Measurements from ENCODE around the gene SKOR2. TPM values are rescaled to one million over a fixed set of nuclear protein-coding genes. Genes with fewer than 3 reads are reported as not detected.

SKOR2 gene
- polyA plus RNA-seq (2011; rRNA removed) (not detected in 2 replicates), polyA minus RNA-seq (2011; rRNA and poly(A)+ RNA removed) (not detected in 2 replicates)

- ChIA-PET CTCF (interaction anchor here (1.1 kb wide), 1 partner anchor 497 kb away, joined by 3 read pairs; no protein-coding TSS in a partner anchor), POLR2A (no interaction called here)
- no peak for TF ChIP-seq CTCF (IDR thresholded peaks at IDR 0.05; ENCODE audit: insufficient read depth, low read depth, low read length)
- no peak within 1 kb of the TSS for H3K4me3 ChIP-seq (ENCODE audit: low read depth, low read length)
- peaks cover 44% of the 10 kb centered on the region for H3K27me3 ChIP-seq (ENCODE audit: control insufficient read depth, insufficient read depth, low read length)
- no peak for DNase-seq (ENCODE audit: low read depth)
- no peaks in the 10 kb centered on the region for H3K36me3 ChIP-seq (ENCODE audit: control insufficient read depth, insufficient read depth, low read length)
Observed at GRCh38 chr18:47251289-47252120, at the start of gene SKOR2. SKOR2 (minus strand) TSS chr18:47251660; CDS start chr18:47249183, 2,477 bp downstream.

GRCh38 chr18:47296462-47296861 lies 45.0 kb upstream of the SKOR2 start:
- no peak overlapping the region for H3K4me3 ChIP-seq (ENCODE audit: low read depth, low read length)
- CTCF ChIA-PET: no interaction called here
- no peak for TF ChIP-seq CTCF (IDR thresholded peaks at IDR 0.05; ENCODE audit: insufficient read depth, low read depth, low read length)

GRCh38 chr18:47294801-47295200 lies 43.3 kb upstream of the SKOR2 start:
- DNase-seq (ENCODE audit: low read depth): no peak
- ChIA-PET CTCF (no interaction called here), POLR2A (no interaction called here)
- Histone ChIP-seq H3K4me3 (ENCODE audit: low read depth, low read length) (no peak overlapping the region), H3K36me3 (ENCODE audit: control insufficient read depth, insufficient read depth, low read length) (no peaks in the 10 kb centered on the region), H3K27me3 (ENCODE audit: control insufficient read depth, insufficient read depth, low read length) (no peaks in the 10 kb centered on the region)
- TF ChIP-seq CTCF (IDR thresholded peaks at IDR 0.05; ENCODE audit: insufficient read depth, low read depth, low read length): no peak

More at GRCh38 chr18:47296462-47296861, 45.0 kb upstream of the SKOR2 start:
- Histone ChIP-seq H3K36me3 (ENCODE audit: control insufficient read depth, insufficient read depth, low read length) (no peaks in the 10 kb centered on the region), H3K27me3 (ENCODE audit: control insufficient read depth, insufficient read depth, low read length) (no peaks in the 10 kb centered on the region)
- no peak for DNase-seq (ENCODE audit: low read depth)
- POLR2A ChIA-PET: no interaction called here

- no peak overlapping the region for H3K4me3 ChIP-seq (ENCODE audit: low read depth, low read length)
- CTCF ChIA-PET: no interaction called here
- DNase-seq (ENCODE audit: low read depth): no peak
- no peaks in the 10 kb centered on the region for H3K27me3 ChIP-seq (ENCODE audit: control insufficient read depth, insufficient read depth, low read length)
- no peak for TF ChIP-seq CTCF (IDR thresholded peaks at IDR 0.05; ENCODE audit: insufficient read depth, low read depth, low read length)
- H3K36me3 ChIP-seq (ENCODE audit: control insufficient read depth, insufficient read depth, low read length): no peaks in the 10 kb centered on the region
- POLR2A ChIA-PET: no interaction called here
Observed at GRCh38 chr18:47288741-47289140, 37.3 kb upstream of the SKOR2 start.

GRCh38 chr18:47287911-47288585 lies 36.6 kb upstream of the SKOR2 start:
- Histone ChIP-seq H3K36me3 (ENCODE audit: control insufficient read depth, insufficient read depth, low read length) (no peaks in the 10 kb centered on the region), H3K27me3 (ENCODE audit: control insufficient read depth, insufficient read depth, low read length) (no peaks in the 10 kb centered on the region), H3K4me3 (ENCODE audit: low read depth, low read length) (no peak overlapping the region)
- no peak for DNase-seq (ENCODE audit: low read depth)
- ChIA-PET POLR2A (no interaction called here), CTCF (interaction anchor here (0.6 kb wide), 1 partner anchor 16 kb away, joined by 3 read pairs; no protein-coding TSS in a partner anchor)
- TF ChIP-seq CTCF (IDR thresholded peaks at IDR 0.05; ENCODE audit: insufficient read depth, low read depth, low read length): no peak
